MM.1S (cell line): ENCODE data around the gene IRF8.

Source experiments
- CTCF ChIP-seq: fragments of 300-600 bp; sonication (generic); IDR thresholded peaks from 2 replicates; pipeline ENCODE4 v1.5.1; 2016; ENCODE audit warnings: antibody characterized with exemption, low read length, mixed read lengths
- EZH2 ChIP-seq: fragments of 300-600 bp; sonication (generic); optimal IDR thresholded peaks from 2 replicates; pipeline ENCODE3; 2017; ENCODE audit warnings: low read depth, mild to moderate bottlenecking, antibody characterized with exemption, low read length, mixed read lengths

GRCh38 chr16:85860413-85861094 is 38.4 kb upstream of the IRF8 start:
- no peak for TF ChIP-seq CTCF
- TF ChIP-seq EZH2 = no peak
